CD8-positive, alpha-beta memory T cell (primary cell): Measurements from ENCODE around the gene STAT5B. TPM values are rescaled to one million over a fixed set of nuclear protein-coding genes. Genes with fewer than 3 reads are reported as not detected.
"Not testable (repeated sequence)": the region's sequence is repeated elsewhere in the genome, so short reads cannot be mapped to it uniquely, and the experiment has no call there.

Source experiments
- CTCF ChIA-PET: fragments of 350-600 bp; sonication (Branson Sonifier 250); formaldehyde crosslinking; loops from one replicate; lab custom pipeline; 2021; ENCODE audit warnings: antibody characterized with exemption; lab: Charles Lee
- POLR2A ChIA-PET: fragments of 350-600 bp; sonication (Branson Sonifier 250); formaldehyde crosslinking; loops from one replicate; lab custom pipeline; 2021; ENCODE audit warnings: antibody characterized with exemption; lab: Charles Lee
- DNase-seq, 5 donors: peaks; one replicate each; pipeline versions ENCODE4 v3.0.0 to v3.0.0-alpha.2; 2020 to 2022; ENCODE audit warnings: mixed read lengths in 1 of 5
- H3K27ac ChIP-seq: one replicate; pipeline ENCODE4 v1.7.0; 2013; ENCODE audit warnings: low read depth, mild to moderate bottlenecking, low read length, moderate library complexity
- H3K27me3 ChIP-seq: 2 replicates; pipeline ENCODE4 v1.7.0; 2013; ENCODE audit warnings: low read length, mild to moderate bottlenecking; ENCODE audit not compliant: insufficient read depth, poor library complexity, severe bottlenecking
- H3K36me3 ChIP-seq: 2 replicates; pipeline ENCODE4 v1.7.0; 2013; ENCODE audit warnings: mild to moderate bottlenecking, low read length, moderate library complexity; ENCODE audit not compliant: insufficient read depth
- H3K4me1 ChIP-seq: 2 replicates; pipeline ENCODE4 v1.7.0; 2013; ENCODE audit warnings: mild to moderate bottlenecking, low read length, moderate library complexity; ENCODE audit not compliant: insufficient read depth
- H3K4me3 ChIP-seq: 2 replicates; pipeline ENCODE4 v1.7.0; 2013; ENCODE audit warnings: mild to moderate bottlenecking, low read length
- H3K9me3 ChIP-seq: 2 replicates; pipeline ENCODE4 v1.7.0; 2013; ENCODE audit warnings: mild to moderate bottlenecking, low read length
- H3K27ac Mint-ChIP-seq, 8 donors: one replicate each; pipeline ENCODE4 v1.8.0; 2020 to 2021; ENCODE audit warnings: mixed read lengths in 8 of 8, mild to moderate bottlenecking in 6 of 8, inconsistent platforms in 3 of 8, moderate library complexity in 3 of 8
- H3K27me3 Mint-ChIP-seq, 2 donors: one replicate each; pipeline ENCODE4 v1.8.0; 2020 to 2021; ENCODE audit warnings: mixed read lengths in 2 of 2, mild to moderate bottlenecking in 1 of 2, moderate library complexity in 1 of 2
- H3K36me3 Mint-ChIP-seq, 3 donors: one replicate each; pipeline ENCODE4 v1.8.0; 2020 to 2021; ENCODE audit warnings: mixed read lengths in 3 of 3, inconsistent platforms in 1 of 3, mild to moderate bottlenecking in 1 of 3
- H3K4me1 Mint-ChIP-seq, 3 donors: one replicate each; pipeline ENCODE4 v1.8.0; 2020 to 2021; ENCODE audit warnings: mixed read lengths in 3 of 3, inconsistent platforms in 1 of 3, mild to moderate bottlenecking in 1 of 3
- H3K4me3 Mint-ChIP-seq, 7 donors: one replicate each; pipeline ENCODE4 v1.8.0; 2020 to 2021; ENCODE audit warnings: mixed read lengths in 7 of 7, mild to moderate bottlenecking in 6 of 7, moderate library complexity in 4 of 7, inconsistent platforms in 2 of 7
- H3K9me3 Mint-ChIP-seq, 5 donors: one replicate each; pipeline ENCODE4 v1.8.0; 2020 to 2022; ENCODE audit warnings: mixed read lengths in 5 of 5, mild to moderate bottlenecking in 3 of 5, moderate library complexity in 2 of 5, inconsistent platforms in 1 of 5
- polyA plus RNA-seq: library from polyadenylated mRNA; unstranded; fragments of 300-500 nt; fragmentation: Illumina TruSeq; gene quantifications from one replicate; pipeline ENCODE4 v1.2.3, GENCODE V29; 2021
- total RNA-seq, 2 experiments: library from RNA; stranded (reverse); gene quantifications; one replicate each; pipeline ENCODE4 v1.2.3, GENCODE V29; 2021

The STAT5B gene
- total and polyA plus RNA-seq, 3 experiments from 2014 or later, result 108 to 132 (median 124) TPM

GRCh38 chr17:42305543-42306384, 29.6 kb upstream of the STAT5B start:
- H3K27me3 ChIP-seq, result no peaks in the 10 kb centered on the region
- peak overlapping the region in 4 of 8 donors; percentile 31 to 78 (median 55) for H3K27ac Mint-ChIP-seq
- no peak overlapping the region for H3K4me3 ChIP-seq
- H3K27me3 Mint-ChIP-seq, result no peaks in the 10 kb centered on the region
- H3K36me3 Mint-ChIP-seq, result peaks cover 2 to 94% (median 20%) of the 10 kb centered on the region in 3 donors
- H3K9me3 Mint-ChIP-seq, result no peaks in the 10 kb centered on the region
- H3K4me3 Mint-ChIP-seq, result no peak overlapping the region
- peak in 1 of 5 donors; percentile 28 for DNase-seq
- H3K4me1 ChIP-seq, result peaks cover 5% of the 10 kb centered on the region
- H3K36me3 ChIP-seq, result peaks cover 48% of the 10 kb centered on the region
- H3K4me1 Mint-ChIP-seq, result peaks cover 1 to 8% (median 2%) of the 10 kb centered on the region in 3 donors
- H3K27ac ChIP-seq, result no peak overlapping the region
- POLR2A ChIA-PET, result no interaction called here
- CTCF ChIA-PET, result interaction anchor here (0.7 kb wide), 1 partner anchor 12 kb away, joined by 3 read pairs; no protein-coding TSS in a partner anchor
- no peaks in the 10 kb centered on the region for H3K9me3 ChIP-seq

DNA sequence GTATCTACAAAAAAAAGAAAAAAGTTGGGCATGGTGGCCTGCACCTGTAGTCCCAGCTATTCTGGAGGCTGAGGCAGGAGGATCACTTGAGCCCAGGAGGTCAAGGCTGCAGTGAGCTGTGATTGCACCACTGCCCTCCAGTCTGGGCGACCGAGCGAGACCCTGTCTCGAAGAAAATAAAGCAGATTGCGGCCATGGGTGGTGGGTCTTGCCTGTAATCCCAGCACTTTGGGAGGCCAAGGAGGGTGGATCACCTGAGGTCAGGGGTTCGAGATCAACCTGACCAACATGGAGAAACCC, 28.8 kb upstream of the STAT5B start:
- H3K27me3 Mint-ChIP-seq, H3K9me3 ChIP-seq, H3K27ac Mint-ChIP-seq, H3K27me3 ChIP-seq, POLR2A ChIA-PET, H3K27ac ChIP-seq, H3K4me3 ChIP-seq, H3K9me3 Mint-ChIP-seq, H3K4me1 ChIP-seq, H3K4me1 Mint-ChIP-seq, DNase-seq, H3K4me3 Mint-ChIP-seq: not testable (repeated sequence)
- CTCF ChIA-PET, result interaction anchor here (1.1 kb wide), 1 partner anchor 83 kb away, joined by 3 read pairs; no protein-coding TSS in a partner anchor
- H3K36me3 Mint-ChIP-seq, result peaks cover 2 to 90% (median 20%) of the 10 kb centered on the region in 3 donors
- H3K36me3 ChIP-seq, result peaks cover 41% of the 10 kb centered on the region

GRCh38 chr17:42304187-42305030, 28.2 kb upstream of the STAT5B start:
- Histone ChIP-seq H3K27me3 (no peaks in the 10 kb centered on the region), H3K4me3 (no peak overlapping the region), H3K36me3 (peaks cover 36% of the 10 kb centered on the region), H3K9me3 (no peaks in the 10 kb centered on the region), H3K27ac (no peak overlapping the region), H3K4me1 (peaks cover 5% of the 10 kb centered on the region)
- Mint-ChIP-seq H3K9me3 (no peaks in the 10 kb centered on the region), H3K4me1 (peaks cover 0 to 6% (median 0%) of the 10 kb centered on the region in 3 donors), H3K4me3 (no peak overlapping the region), H3K27ac (peak overlapping the region in 3 of 8 donors; percentile 12 to 57 (median 43)), H3K36me3 (peaks cover 2 to 87% (median 20%) of the 10 kb centered on the region in 3 donors), H3K27me3 (no peaks in the 10 kb centered on the region)
- CTCF ChIA-PET, result interaction anchor here (1.0 to 3.5 kb wide), 3 partner anchors 82 to 108 kb away, joined by 3 to 12 read pairs (median 3); no protein-coding TSS in a partner anchor
- POLR2A ChIA-PET, result interaction anchor here (0.5 kb wide), 1 partner anchor 19 kb away, joined by 4 read pairs; no protein-coding TSS in a partner anchor
- DNase-seq, result no peak

DNA sequence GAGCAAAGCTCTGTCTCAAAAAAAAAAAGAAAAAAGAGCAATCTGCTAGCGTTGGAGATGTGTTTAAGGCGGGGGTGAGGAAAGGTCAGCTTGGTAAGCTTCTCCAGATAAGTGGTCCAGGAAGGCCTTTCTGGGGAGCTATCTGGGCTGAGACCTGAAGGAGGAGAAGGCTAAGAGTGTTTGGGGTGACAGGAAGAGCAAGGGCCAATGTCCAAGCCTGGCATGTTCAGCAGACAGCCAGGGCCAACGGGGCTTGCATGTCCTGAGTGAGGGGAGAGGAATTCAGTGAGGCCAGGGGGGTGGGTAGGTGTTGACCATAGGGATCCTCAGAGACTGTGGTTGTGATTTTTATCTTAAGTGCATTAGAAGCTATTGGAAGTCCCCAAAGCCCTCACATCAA, 27.5 kb upstream of the STAT5B start:
- DNase-seq, result no peak
- Mint-ChIP-seq H3K4me1 (peaks cover 0 to 6% (median 0%) of the 10 kb centered on the region in 3 donors), H3K36me3 (peaks cover 2 to 85% (median 20%) of the 10 kb centered on the region in 3 donors), H3K9me3 (no peaks in the 10 kb centered on the region), H3K27ac (peak overlapping the region in 4 of 8 donors; percentile 23 to 94 (median 50)), H3K27me3 (no peaks in the 10 kb centered on the region), H3K4me3 (no peak overlapping the region)
- Histone ChIP-seq H3K27ac (no peak overlapping the region), H3K36me3 (peaks cover 35% of the 10 kb centered on the region), H3K27me3 (no peaks in the 10 kb centered on the region), H3K4me1 (peaks cover 5% of the 10 kb centered on the region), H3K9me3 (no peaks in the 10 kb centered on the region), H3K4me3 (no peak overlapping the region)
- ChIA-PET POLR2A (no interaction called here), CTCF (interaction anchor here (1.0 to 3.5 kb wide), 4 partner anchors 9 to 107 kb away, joined by 3 to 12 read pairs (median 6); no protein-coding TSS in a partner anchor)

- ChIA-PET CTCF (interaction anchor here (0.9 to 3.5 kb wide), 3 partner anchors 8 to 136 kb away, joined by 3 to 12 read pairs (median 4); no protein-coding TSS in a partner anchor), POLR2A (interaction anchor here (0.5 to 0.9 kb wide), 2 partner anchors 12 to 19 kb away, joined by 3 read pairs; no protein-coding TSS in a partner anchor)
- Histone ChIP-seq H3K27me3 (no peaks in the 10 kb centered on the region), H3K4me1 (peaks cover 5% of the 10 kb centered on the region), H3K36me3 (peaks cover 27% of the 10 kb centered on the region), H3K27ac (no peak overlapping the region), H3K4me3 (no peak overlapping the region), H3K9me3 (no peaks in the 10 kb centered on the region)
- no peak for DNase-seq
- H3K4me3 Mint-ChIP-seq, result no peak overlapping the region
- no peaks in the 10 kb centered on the region for H3K9me3 Mint-ChIP-seq
- H3K27me3 Mint-ChIP-seq, result no peaks in the 10 kb centered on the region
- no peak overlapping the region for H3K27ac Mint-ChIP-seq
- H3K4me1 Mint-ChIP-seq, result peaks cover 0 to 2% (median 0%) of the 10 kb centered on the region in 3 donors
- peaks cover 2 to 77% (median 14%) of the 10 kb centered on the region in 3 donors for H3K36me3 Mint-ChIP-seq
Observed at GRCh38 chr17:42301022-42301421, 24.8 kb upstream of the STAT5B start.

GRCh38 chr17:42299913-42300312, 23.7 kb upstream of the STAT5B start:
- H3K9me3 Mint-ChIP-seq, H3K9me3 ChIP-seq, H3K4me3 ChIP-seq, H3K27me3 ChIP-seq, H3K4me3 Mint-ChIP-seq, DNase-seq, H3K4me1 ChIP-seq, H3K27me3 Mint-ChIP-seq, POLR2A ChIA-PET, H3K27ac ChIP-seq, H3K27ac Mint-ChIP-seq: not testable (repeated sequence)
- H3K36me3 Mint-ChIP-seq, result peaks cover 2 to 81% (median 17%) of the 10 kb centered on the region in 3 donors
- peaks cover 4 to 11% (median 6%) of the 10 kb centered on the region in 3 donors for H3K4me1 Mint-ChIP-seq
- H3K36me3 ChIP-seq, result peaks cover 37% of the 10 kb centered on the region
- CTCF ChIA-PET, result interaction anchor here (1.9 kb wide), 1 partner anchor 10 kb away, joined by 4 read pairs; no protein-coding TSS in a partner anchor

DNA sequence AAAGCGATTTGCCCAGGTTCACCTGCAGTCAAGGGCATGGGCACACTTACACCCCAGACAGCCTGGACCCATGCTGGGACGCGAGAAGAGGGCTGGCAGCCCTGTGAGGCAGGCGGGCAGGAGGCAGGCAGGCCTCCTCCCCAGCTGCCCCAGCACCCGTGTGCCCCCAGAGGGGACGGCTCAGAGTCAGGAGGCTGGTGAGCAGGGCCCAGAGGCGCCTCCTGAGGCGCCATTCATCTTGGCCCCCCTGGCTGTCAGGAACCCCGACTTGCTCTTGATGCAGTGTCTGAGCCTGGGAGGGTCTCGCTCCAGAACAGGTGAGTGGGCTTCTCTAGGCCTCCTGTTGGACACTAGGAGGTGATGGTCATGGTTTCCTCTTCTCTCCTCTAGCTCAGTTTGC, 23.2 kb upstream of the STAT5B start:
- H3K27me3 ChIP-seq, DNase-seq, H3K27me3 Mint-ChIP-seq, H3K27ac Mint-ChIP-seq, H3K9me3 ChIP-seq, H3K4me3 ChIP-seq, H3K27ac ChIP-seq, POLR2A ChIA-PET, H3K4me1 ChIP-seq, CTCF ChIA-PET, H3K9me3 Mint-ChIP-seq, H3K4me3 Mint-ChIP-seq: not testable (repeated sequence)
- H3K36me3 ChIP-seq, result peaks cover 39% of the 10 kb centered on the region
- Mint-ChIP-seq H3K36me3 (peaks cover 2 to 81% (median 17%) of the 10 kb centered on the region in 3 donors), H3K4me1 (peaks cover 2 to 12% (median 8%) of the 10 kb centered on the region in 3 donors)
